Central memory CD4-positive, alpha-beta T cell (primary cell): ENCODE measurements around the gene OBSCN.
"Not testable (repeated sequence)": the region's sequence is repeated elsewhere in the genome, so short reads cannot be mapped to it uniquely, and the experiment has no call there.

Experiments
- DNase-seq: peaks from one replicate; pipeline ENCODE4 v3.0.0; 2022

The OBSCN gene

DNA sequence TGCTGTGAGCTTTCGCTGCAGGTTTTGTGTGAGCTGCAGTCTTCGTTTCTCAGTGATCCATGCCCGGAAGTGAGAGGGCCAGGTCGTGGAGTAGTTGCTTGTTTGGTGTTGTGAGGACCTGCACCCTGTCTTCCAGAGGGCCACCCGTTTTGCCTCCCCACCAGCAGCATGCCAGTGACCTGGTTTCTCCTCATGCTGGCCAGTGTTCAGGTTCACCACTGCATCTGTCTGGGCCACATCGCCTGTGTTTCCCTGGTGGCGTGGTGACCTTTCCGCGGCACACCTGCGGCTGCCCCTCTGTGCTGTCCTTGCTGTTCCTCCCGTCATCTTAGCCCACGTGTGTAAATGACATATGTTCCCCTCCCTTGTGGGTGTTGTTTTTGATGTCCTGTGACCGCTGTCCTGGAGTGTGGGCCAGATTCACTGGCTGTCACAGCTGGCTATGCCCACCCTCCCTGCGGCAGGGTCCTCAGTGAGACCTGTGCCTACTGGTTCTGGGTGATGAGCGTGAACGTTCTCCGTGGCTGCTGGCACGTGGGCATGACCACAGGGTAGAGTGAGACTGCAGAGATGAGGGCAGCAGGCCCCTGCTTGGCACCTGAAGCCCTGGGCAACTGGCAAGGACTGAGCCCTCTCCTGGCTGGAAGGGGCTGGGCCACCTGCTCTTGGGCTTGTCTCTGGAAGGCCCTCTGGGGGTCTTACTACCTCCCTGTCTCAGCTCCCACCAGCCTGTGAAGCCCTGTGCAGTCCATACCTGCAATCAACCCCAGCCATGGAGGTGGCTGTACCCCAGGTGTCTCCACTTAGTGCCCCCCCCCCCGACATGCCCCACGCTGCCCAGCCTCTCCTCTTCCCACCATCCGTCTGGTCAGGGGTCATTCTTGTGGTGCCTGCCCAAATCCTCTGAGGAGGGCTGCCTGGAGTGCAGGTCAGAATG, 35.0 kb upstream of the OBSCN start:
- DNase-seq: no peak

DNA sequence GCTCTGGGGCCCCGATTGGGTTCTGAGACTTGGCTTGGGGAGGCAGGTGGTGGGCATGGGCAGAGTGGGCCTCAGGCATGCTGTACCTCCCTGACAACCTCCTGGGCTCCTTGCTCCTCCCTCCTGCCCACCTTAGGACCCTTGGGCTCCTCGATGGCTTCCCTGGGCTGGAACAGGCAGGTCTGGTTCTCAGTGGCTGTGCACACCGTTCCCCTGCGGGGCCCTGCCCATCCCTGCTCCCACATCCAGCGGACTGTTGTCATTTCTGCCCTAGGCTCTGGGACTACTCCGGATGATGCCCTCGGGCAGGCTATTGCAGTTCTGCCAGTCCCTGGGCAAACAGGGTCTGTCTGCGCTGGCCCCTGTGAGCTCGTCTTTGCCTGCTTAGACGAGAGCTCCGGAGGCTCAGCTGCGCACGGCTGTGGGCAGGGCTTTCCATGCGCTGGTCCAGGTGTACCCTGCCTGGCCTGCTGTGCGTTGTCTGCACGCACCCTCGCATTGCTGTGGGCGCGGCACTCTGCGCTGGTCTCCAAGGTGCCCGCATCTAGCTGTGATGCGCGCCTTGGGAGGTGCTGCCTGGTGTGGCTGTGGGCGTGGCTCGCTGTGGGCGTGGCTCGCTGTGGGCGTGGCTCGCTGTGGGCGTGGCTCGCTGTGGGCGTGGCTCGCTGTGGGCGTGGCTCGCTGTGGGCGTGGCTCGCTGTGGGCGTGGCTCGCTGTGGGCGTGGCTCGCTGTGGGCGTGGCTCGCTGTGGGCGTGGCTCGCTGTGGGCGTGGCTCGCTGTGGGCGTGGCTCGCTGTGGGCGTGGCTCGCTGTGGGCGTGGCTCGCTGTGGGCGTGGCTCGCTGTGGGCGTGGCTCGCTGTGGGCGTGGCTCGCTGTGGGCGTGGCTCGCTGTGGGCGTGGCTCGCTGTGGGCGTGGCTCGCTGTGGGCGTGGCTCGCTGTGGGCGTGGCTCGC, 34.0 kb upstream of the OBSCN start:
- peak; percentile 34 for DNase-seq

GRCh38 chr1:228174482-228175315, 33.1 kb upstream of the OBSCN start:
- no peak for DNase-seq

DNA sequence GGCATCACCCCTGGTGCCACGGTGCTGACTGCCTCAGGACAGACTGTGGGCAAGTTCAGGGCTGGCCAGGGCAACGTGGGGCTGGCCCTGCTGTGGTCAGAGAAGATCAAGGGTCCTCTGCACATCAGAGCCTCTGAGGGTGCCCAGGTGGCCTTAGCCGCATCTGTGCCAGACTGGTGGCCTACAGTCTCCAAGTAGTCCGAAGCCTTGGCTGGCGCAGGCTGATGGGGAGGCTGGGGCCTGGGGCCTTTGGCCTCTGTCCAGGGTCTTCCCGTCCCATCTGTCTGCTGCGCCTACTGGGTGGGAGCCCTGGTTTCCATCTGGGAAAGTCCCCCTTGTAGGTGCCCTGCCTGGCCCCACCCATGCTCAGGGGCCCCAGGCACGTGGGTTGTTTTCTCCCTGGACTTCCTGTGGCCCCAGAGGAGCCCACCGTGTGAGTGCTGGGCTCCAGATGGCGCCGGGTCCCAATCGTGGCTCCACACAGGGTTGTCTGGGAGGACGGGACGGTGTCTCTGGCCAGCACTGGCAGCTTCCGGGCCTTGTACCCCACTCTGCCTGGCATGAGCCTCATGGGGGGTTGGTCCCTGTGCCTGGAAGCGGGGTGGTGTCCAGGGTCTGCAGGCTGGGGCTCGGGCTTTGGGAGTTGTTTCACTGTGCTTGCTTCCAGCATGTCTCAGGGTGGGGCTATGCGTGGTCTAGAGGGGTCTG, 32.4 kb upstream of the OBSCN start:
- DNase-seq: no peak

- no peak for DNase-seq
Measured at GRCh38 chr1:228176024-228176395, 31.8 kb upstream of the OBSCN start.

DNA sequence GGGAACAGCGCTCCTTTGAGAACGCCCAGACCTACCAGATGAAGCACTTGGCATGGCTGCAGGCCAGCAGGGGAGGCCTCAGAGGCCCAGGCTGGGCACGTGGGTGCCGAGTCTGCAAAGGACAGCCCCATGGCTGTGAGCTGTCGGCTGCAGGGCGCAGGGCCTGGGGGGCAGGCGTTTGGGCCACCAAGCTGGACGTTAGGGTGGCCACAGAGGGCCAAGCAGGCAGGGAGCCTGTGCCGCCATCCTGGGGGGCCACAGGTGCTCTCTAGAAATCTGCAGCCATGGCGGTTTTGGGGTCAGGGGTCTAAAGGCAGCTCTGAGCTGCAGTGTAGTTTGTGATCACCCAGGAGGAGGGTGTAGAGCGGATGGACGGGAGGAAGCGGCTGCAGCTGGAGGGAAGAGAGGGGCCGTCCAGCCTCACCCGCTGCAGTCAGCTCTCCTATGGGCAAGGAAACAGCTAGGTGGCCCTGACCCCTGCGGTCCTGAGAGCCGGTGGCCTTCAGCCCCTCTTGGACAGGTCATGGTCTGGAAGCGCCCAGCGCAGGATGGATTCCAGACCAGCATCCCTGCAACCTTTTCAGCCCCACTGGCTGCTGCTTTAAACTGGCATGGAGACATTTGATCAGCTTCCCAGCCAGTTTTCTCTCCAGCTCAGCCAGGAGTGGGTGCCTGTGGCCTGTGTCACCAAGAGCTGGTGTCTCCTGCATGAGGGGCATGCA, 31.2 kb upstream of the OBSCN start:
- DNase-seq: no peak

GRCh38 chr1:228177183-228177475, 30.7 kb upstream of the OBSCN start:
- no peak for DNase-seq

DNA sequence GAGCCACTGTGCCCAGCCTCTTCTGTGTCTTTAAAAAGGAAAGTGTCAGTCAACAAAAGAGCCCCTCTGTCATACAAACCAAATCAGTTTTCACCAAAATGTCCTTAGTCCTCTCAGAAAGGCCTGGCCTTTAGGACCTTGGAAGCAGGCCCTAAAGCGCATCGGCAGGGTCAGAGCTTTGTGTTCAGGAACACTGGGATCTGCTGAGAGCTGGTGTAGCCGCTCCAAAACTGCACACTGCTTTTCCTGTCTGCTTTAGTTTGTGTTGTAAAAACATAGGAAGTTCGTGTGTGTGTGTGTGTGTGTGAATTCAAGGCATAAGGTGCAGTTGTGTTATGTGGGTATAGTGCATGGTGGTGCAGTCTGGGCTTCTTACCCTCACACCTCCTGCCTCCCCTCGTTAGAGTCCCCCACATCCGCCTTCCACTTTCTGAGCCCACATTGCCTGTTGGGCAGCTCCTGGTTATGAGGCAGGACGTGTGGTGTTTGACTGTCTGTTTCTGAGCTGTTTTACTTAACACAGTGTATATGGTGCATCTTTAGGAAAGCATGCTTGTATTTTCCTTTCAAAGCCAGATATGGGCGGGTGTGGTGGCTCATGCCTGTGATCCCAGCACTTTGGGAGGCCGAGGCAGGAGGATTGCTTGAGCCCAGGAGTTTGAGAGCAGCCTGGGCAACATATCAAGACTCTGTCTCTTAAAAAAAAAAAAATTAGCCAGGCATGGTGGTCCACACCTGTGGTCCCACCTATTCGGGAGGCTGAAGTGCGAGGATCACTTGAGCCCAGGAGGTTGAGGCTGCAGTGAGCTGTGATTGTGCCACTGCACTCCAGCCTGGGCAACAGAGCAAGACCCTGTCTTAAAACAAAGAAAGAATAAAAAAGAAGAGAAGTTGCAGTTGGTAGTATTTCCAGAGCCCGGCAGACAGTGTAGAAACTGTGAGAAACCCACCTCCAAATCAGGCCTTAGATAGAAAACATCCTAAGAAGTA, 29.8 kb upstream of the OBSCN start:
- no peak for DNase-seq

- DNase-seq: no peak
Measured at GRCh38 chr1:228178737-228179684, 28.8 kb upstream of the OBSCN start.

DNA sequence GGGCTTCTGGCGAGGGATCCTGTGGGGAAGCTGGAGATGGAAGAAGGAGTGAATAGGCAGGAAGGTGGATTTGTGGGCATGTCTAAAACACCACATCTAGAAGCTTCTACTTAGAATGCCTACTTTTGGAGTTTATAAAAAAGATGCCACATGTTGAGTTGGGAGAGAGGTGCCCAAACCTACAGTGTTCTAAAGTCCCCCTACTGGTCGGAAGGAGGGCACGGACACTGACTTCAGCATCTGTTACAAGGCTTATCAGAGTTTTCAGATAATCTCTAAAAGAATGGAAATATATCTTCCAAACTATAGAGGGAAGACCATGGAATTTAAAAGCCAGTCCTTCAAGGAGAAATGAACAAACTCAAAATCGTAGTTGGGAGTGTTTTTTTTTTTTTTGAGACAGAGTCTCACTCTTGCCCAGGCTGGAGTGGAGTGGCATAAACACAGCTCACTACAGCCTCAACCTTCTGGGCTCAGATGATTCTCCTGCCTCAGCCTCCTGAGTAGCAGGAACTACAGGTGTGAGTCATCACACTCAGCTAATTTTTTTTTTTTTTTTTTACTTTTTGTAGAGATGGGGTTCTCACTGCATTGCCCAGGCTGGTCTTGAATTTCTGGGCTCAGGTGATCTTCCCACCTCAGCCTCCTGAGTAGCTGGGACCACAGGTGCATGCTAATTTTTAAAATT, 27.4 kb upstream of the OBSCN start:
- no peak for DNase-seq

- no peak for DNase-seq
Measured at GRCh38 chr1:228180959-228181644, 26.7 kb upstream of the OBSCN start.

- no peak for DNase-seq
Measured at GRCh38 chr1:228181645-228182034, 26.2 kb upstream of the OBSCN start.

GRCh38 chr1:228182296-228183030, 25.4 kb upstream of the OBSCN start:
- DNase-seq: no peak

GRCh38 chr1:228184152-228184551, 23.7 kb upstream of the OBSCN start:
- DNase-seq: no peak

DNA sequence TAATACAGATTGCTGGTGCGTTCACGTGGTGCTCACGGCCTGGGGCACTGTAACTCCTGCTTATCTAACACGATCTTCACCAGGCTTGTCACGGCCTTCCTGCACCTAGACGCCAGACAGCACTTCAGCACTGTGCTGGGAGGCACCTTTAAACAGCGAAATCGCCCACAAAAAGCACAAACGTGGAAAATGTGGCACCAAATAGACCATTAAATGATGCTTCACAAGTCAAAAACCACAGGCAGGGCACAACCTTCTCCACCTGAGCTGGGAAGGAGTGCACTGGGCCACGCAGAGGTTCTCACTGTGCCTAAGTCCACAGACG, 22.2 kb upstream of the OBSCN start:
- peak; percentile 78 for DNase-seq

- DNase-seq: not testable (repeated sequence)
Measured at GRCh38 chr1:228188249-228188648, 19.6 kb upstream of the OBSCN start.

GRCh38 chr1:228190182-228190581, 17.7 kb upstream of the OBSCN start:
- no peak for DNase-seq
